Measurements from ENCODE around the gene LDLRAD2.

GRCh38 chr1:21801100-21801499 is 11.0 kb upstream of the LDLRAD2 start:
- TF ChIP-seq CTCF (IDR thresholded peaks at IDR 0.05) (no peak), POLR2A (IDR thresholded peaks at IDR 0.05) (no peak), POLR2AphosphoS5 (IDR thresholded peaks at IDR 0.05) (no peak)
